MCF 10A (cell line): ENCODE measurements around the gene MRPL2. TPM values are rescaled to one million over a fixed set of nuclear protein-coding genes. Genes with fewer than 3 reads are reported as not detected.
A peak's percentile ranks its signal among the peaks of the same experiment; 100 is the strongest.

ENCODE experiments used
- BruUV-seq: library from RNA; stranded (reverse); fragments of 400-500 nt; replicated peaks from 2 replicates; lab custom pipeline; 2021; lab: Mats Ljungman, UMichigan
- CTCF ChIA-PET: fragments of 300-600 bp; sonication (Branson Sonifier 250); formaldehyde crosslinking; extraction: SDS; loops from one replicate; lab custom pipeline; 2021; ENCODE audit warnings: antibody characterized with exemption, inconsistent platforms; lab: Yijun Ruan, JAX
- POLR2A ChIA-PET: fragments of 300-600, 350-650 bp; sonication (Branson Sonifier 250); formaldehyde crosslinking; extraction: SDS; loops from one replicate; lab custom pipeline; 2020; ENCODE audit warnings: antibody characterized with exemption, inconsistent platforms; lab: Yijun Ruan, JAX
- DNase-seq: peaks from one replicate; pipeline ENCODE4 v3.0.0-alpha.2; 2018; ENCODE audit not compliant: unreplicated experiment
- H3K27ac Mint-ChIP-seq: one replicate; pipeline ENCODE4 v1.8.0; 2022; ENCODE audit warnings: mild to moderate bottlenecking, low read depth, mixed read lengths; ENCODE audit not compliant: unreplicated experiment
- H3K27me3 Mint-ChIP-seq: one replicate; pipeline ENCODE4 v1.8.0; 2022; ENCODE audit warnings: mixed read lengths; ENCODE audit not compliant: insufficient read depth, unreplicated experiment
- H3K36me3 Mint-ChIP-seq: one replicate; pipeline ENCODE4 v1.8.0; 2022; ENCODE audit warnings: mild to moderate bottlenecking, moderate library complexity, mixed read lengths; ENCODE audit not compliant: insufficient read depth, unreplicated experiment
- H3K4me1 Mint-ChIP-seq: one replicate; pipeline ENCODE4 v1.8.0; 2022; ENCODE audit warnings: mixed read lengths; ENCODE audit not compliant: insufficient read depth, unreplicated experiment
- H3K4me3 Mint-ChIP-seq: one replicate; pipeline ENCODE4 v1.8.0; 2022; ENCODE audit warnings: mild to moderate bottlenecking, moderate library complexity, mixed read lengths; ENCODE audit not compliant: unreplicated experiment
- H3K9me3 Mint-ChIP-seq: one replicate; pipeline ENCODE4 v1.8.0; 2022; ENCODE audit warnings: mixed read lengths; ENCODE audit not compliant: unreplicated experiment
- intact Hi-C: fragments of 100-400 bp; cut with micrococcal nuclease; formaldehyde crosslinking; loops from 2 replicates; pipeline ENCODE4 v1.14.1; 2022
- total RNA-seq: library from RNA; stranded (reverse); gene quantifications from 2 replicates; pipeline ENCODE4 v1.2.3, GENCODE V29; 2022
- TF ChIP-seq, protein P1 (sequence below): fragments of 200-600 bp; IDR thresholded peaks from one replicate; pipeline ENCODE4 v1.8.0; 2022; ENCODE audit warnings: antibody characterized with exemption, mild to moderate bottlenecking; ENCODE audit not compliant: unreplicated experiment

Gene MRPL2
- total RNA-seq, 1 experiment from 2014 or later, result 155 TPM

GRCh38 chr6:43054206-43054943 is 4.9 kb downstream of the MRPL2 start:
- no peak for DNase-seq
- Mint-ChIP-seq H3K27ac (peak overlapping the region; percentile 98), H3K9me3 (no peaks in the 10 kb centered on the region), H3K4me1 (peaks cover 36% of the 10 kb centered on the region), H3K4me3 (peak overlapping the region; percentile 96), H3K27me3 (no peaks in the 10 kb centered on the region), H3K36me3 (peaks cover 58% of the 10 kb centered on the region)
- TF ChIP-seq, protein P1, sequence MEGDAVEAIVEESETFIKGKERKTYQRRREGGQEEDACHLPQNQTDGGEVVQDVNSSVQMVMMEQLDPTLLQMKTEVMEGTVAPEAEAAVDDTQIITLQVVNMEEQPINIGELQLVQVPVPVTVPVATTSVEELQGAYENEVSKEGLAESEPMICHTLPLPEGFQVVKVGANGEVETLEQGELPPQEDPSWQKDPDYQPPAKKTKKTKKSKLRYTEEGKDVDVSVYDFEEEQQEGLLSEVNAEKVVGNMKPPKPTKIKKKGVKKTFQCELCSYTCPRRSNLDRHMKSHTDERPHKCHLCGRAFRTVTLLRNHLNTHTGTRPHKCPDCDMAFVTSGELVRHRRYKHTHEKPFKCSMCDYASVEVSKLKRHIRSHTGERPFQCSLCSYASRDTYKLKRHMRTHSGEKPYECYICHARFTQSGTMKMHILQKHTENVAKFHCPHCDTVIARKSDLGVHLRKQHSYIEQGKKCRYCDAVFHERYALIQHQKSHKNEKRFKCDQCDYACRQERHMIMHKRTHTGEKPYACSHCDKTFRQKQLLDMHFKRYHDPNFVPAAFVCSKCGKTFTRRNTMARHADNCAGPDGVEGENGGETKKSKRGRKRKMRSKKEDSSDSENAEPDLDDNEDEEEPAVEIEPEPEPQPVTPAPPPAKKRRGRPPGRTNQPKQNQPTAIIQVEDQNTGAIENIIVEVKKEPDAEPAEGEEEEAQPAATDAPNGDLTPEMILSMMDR, result no peak
- BruUV-seq, result TSS peak; percentile 98
- CTCF ChIA-PET, result interaction anchor here (0.6 to 1.8 kb wide), 12 partner anchors 20 to 442 kb away, joined by 3 to 6 read pairs (median 3); partner anchors contain the start of gene CNPY3
- intact Hi-C loops, result loop anchor here (5.0 kb wide), 1 partner anchor 42 kb away; the partner anchor contains the start of genes KLHDC3 and MEA1
- POLR2A ChIA-PET, result interaction anchor here (0.6 to 5.0 kb wide), 26 partner anchors 9 to 425 kb away, joined by 3 to 53 read pairs (median 6); partner anchors contain the start of genes CNPY3, CUL9, DNPH1 and KLHDC3

- Mint-ChIP-seq H3K9me3 (no peaks in the 10 kb centered on the region), H3K27me3 (no peaks in the 10 kb centered on the region), H3K27ac (peak within 1 kb of the TSS; percentile 98), H3K4me1 (peaks cover 36% of the 10 kb centered on the region), H3K36me3 (peaks cover 59% of the 10 kb centered on the region), H3K4me3 (peak within 1 kb of the TSS; percentile 96)
- intact Hi-C loops, result loop anchor here (5.0 kb wide), 1 partner anchor 41 kb away; the partner anchor contains the start of genes KLHDC3 and MEA1
- peak; percentile 97 for DNase-seq
- POLR2A ChIA-PET, result interaction anchor here (0.6 to 5.0 kb wide), 20 partner anchors 9 to 426 kb away, joined by 3 to 53 read pairs (median 6); partner anchors contain the start of genes CNPY3, CUL9, KLHDC3 and MEA1
- CTCF ChIA-PET, result interaction anchor here (0.6 to 1.8 kb wide), 5 partner anchors 20 to 281 kb away, joined by 3 to 6 read pairs (median 4); no protein-coding TSS in a partner anchor
- TF ChIP-seq, protein P1, result no peak
- BruUV-seq, result no TSS peak
Observed at GRCh38 chr6:43053545-43054205, 5.6 kb downstream of the MRPL2 start, which contains the start of gene CUL7. Gene CUL7 (minus strand): TSS chr6:43053851. CDS start chr6:43052788, 1,063 bp downstream.

DNA sequence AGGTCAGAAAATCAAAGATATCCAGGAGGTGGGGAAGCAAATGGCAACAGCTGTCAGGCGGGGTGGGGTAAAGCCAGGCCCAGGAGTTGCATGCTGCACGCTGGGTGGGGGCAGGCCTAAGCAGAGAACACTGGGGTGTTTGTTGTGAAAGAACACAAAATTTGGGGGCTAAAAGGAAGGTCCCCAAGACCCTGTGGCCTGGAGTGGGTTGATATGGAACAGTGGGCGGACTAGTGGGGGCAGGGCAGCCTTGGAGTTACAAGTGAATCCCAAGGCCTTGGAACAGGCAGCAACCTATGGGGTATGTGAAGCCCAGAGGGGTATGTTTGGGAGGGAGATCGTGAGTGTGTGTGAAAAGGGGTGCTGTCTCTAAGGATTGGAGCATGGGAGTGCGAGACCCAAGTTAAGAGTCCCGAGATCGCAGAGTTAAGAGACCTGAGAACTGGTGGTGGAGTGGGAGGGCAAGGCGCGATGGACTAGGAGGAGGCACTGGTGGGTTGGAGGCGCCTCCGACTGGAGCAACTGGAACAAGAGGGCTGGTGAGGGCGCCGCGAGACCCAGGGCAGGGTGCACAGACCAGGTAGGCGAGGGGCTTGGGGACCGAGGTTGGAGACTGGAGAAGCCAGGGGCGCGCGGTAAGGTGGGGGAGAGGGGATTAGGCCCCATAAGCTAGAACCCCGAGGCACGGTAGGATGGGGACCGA is 6.2 kb downstream of the MRPL2 start:
- intact Hi-C loops, result loop anchor here (5.0 kb wide), 1 partner anchor 41 kb away; the partner anchor contains the start of genes KLHDC3 and MEA1
- peaks cover 65% of the 10 kb centered on the region for H3K36me3 Mint-ChIP-seq
- peak overlapping the region; percentile 96 for H3K4me3 Mint-ChIP-seq
- H3K9me3 Mint-ChIP-seq, result no peaks in the 10 kb centered on the region
- no peaks in the 10 kb centered on the region for H3K27me3 Mint-ChIP-seq
- TF ChIP-seq, protein P1, result no peak
- peaks cover 30% of the 10 kb centered on the region for H3K4me1 Mint-ChIP-seq
- H3K27ac Mint-ChIP-seq, result peak overlapping the region; percentile 98
- ChIA-PET POLR2A (interaction anchor here (0.9 to 5.0 kb wide), 16 partner anchors 8 to 163 kb away, joined by 3 to 53 read pairs (median 9); partner anchors contain the start of genes CNPY3, KLHDC3, MEA1 and PEX6), CTCF (interaction anchor here (0.6 to 1.8 kb wide), 3 partner anchors 38 to 281 kb away, joined by 3 to 5 read pairs (median 4); no protein-coding TSS in a partner anchor)
- TSS peak; percentile 12 for BruUV-seq
- peak; percentile 6 for DNase-seq
